Measurements from ENCODE around the gene GREB1L.

DNA sequence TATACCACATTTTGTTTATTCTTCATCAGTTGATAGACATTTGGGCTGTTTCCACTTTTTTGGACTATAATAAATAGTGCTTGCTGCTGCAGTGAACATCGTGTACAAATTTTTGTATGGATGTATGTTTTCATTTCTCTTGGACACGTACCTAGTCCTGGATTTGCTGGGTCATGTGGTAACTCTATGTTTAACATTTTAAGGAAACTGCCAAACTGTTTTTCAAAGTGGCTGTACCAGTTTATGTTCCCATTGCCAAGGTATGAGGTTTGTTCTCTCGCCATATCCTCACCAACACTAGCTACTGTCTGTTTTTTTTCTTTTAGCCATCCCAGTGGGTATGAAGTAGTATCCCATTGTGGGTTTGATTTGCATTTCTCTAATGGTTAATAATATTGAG is 42.5 kb downstream of the GREB1L start:
- TF ChIP-seq, protein P1, sequence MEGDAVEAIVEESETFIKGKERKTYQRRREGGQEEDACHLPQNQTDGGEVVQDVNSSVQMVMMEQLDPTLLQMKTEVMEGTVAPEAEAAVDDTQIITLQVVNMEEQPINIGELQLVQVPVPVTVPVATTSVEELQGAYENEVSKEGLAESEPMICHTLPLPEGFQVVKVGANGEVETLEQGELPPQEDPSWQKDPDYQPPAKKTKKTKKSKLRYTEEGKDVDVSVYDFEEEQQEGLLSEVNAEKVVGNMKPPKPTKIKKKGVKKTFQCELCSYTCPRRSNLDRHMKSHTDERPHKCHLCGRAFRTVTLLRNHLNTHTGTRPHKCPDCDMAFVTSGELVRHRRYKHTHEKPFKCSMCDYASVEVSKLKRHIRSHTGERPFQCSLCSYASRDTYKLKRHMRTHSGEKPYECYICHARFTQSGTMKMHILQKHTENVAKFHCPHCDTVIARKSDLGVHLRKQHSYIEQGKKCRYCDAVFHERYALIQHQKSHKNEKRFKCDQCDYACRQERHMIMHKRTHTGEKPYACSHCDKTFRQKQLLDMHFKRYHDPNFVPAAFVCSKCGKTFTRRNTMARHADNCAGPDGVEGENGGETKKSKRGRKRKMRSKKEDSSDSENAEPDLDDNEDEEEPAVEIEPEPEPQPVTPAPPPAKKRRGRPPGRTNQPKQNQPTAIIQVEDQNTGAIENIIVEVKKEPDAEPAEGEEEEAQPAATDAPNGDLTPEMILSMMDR (IDR thresholded peaks at IDR 0.05) = no peak
- TF ChIP-seq POLR2A (IDR thresholded peaks at IDR 0.05) = no peak
